Activated T-cell treated with anti-CD3 and anti-CD28 coated beads, Interleukin-2, amount 50 U/mL, for 1 hour (primary cell): ENCODE data around the gene AIG1.
"Not testable (repeated sequence)": the region's sequence is repeated elsewhere in the genome, so short reads cannot be mapped to it uniquely, and the experiment has no call there.

Experiments
- DNase-seq: peaks from one replicate; pipeline ENCODE4 v3.0.0-alpha.2; 2020

Gene AIG1

GRCh38 chr6:143060806-143061596 lies at the start of gene AIG1:
AIG1 (plus strand) TSS chr6:143060889; CDS start chr6:143060926, 37 bp downstream.
- DNase-seq = peak; percentile 76

GRCh38 chr6:143014764-143015163 lies 45.9 kb upstream of the AIG1 start:
- no peak for DNase-seq

- no peak for DNase-seq
Measured at GRCh38 chr6:143015300-143015706, 45.4 kb upstream of the AIG1 start.

GRCh38 chr6:143018955-143019354 lies 41.7 kb upstream of the AIG1 start:
- DNase-seq = no peak

GRCh38 chr6:143020862-143021261 lies 39.8 kb upstream of the AIG1 start:
- DNase-seq = not testable (repeated sequence)

- no peak for DNase-seq
Measured at GRCh38 chr6:143021543-143021942, 39.1 kb upstream of the AIG1 start.

- no peak for DNase-seq
Measured at GRCh38 chr6:143022587-143022986, 38.1 kb upstream of the AIG1 start.

GRCh38 chr6:143023695-143024094 lies 37.0 kb upstream of the AIG1 start:
- DNase-seq = no peak

GRCh38 chr6:143024977-143025376 lies 35.7 kb upstream of the AIG1 start:
- no peak for DNase-seq

- peak; percentile 61 for DNase-seq
Measured at GRCh38 chr6:143026696-143027449, 33.8 kb upstream of the AIG1 start.

GRCh38 chr6:143034689-143035334 lies 25.9 kb upstream of the AIG1 start:
- no peak for DNase-seq

GRCh38 chr6:143037470-143037869 lies 23.2 kb upstream of the AIG1 start:
- DNase-seq = no peak

- no peak for DNase-seq
Measured at GRCh38 chr6:143038833-143039232, 21.9 kb upstream of the AIG1 start.

- DNase-seq = no peak
Measured at GRCh38 chr6:143039548-143039947, 21.1 kb upstream of the AIG1 start.

- no peak for DNase-seq
Measured at GRCh38 chr6:143040018-143040417, 20.7 kb upstream of the AIG1 start.

GRCh38 chr6:143044345-143044744 lies 16.3 kb upstream of the AIG1 start:
- DNase-seq = not testable (repeated sequence)

- no peak for DNase-seq
Measured at GRCh38 chr6:143049611-143050010, 11.1 kb upstream of the AIG1 start.

- no peak for DNase-seq
Measured at GRCh38 chr6:143050509-143050908, 10.2 kb upstream of the AIG1 start.

GRCh38 chr6:143052282-143052681 lies 8.4 kb upstream of the AIG1 start:
- DNase-seq = no peak

GRCh38 chr6:143053856-143054255 lies 6.8 kb upstream of the AIG1 start:
- no peak for DNase-seq

- DNase-seq = no peak
Measured at GRCh38 chr6:143054329-143054728, 6.4 kb upstream of the AIG1 start.

GRCh38 chr6:143055213-143055612 lies 5.5 kb upstream of the AIG1 start:
- DNase-seq = no peak

GRCh38 chr6:143055891-143056290 lies 4.8 kb upstream of the AIG1 start:
- no peak for DNase-seq

GRCh38 chr6:143058987-143059386 lies 1.7 kb upstream of the AIG1 start:
- no peak for DNase-seq
